Measurements from ENCODE around the gene PPIB. TPM values are rescaled to one million over a fixed set of nuclear protein-coding genes. Genes with fewer than 3 reads are reported as not detected.

Gene PPIB
- total RNA-seq: 100 to 1,000 TPM in 5 of 6 donors, 10 to 100 TPM in 1; 87.0 to 497 (median 286) TPM

- Histone ChIP-seq H3K27me3 (no peaks in the 10 kb centered on the region), H3K4me1 (peaks cover 29 to 50% (median 47%) of the 10 kb centered on the region in 4 donors), H3K9me3 (no peaks in the 10 kb centered on the region), H3K27ac (peak within 1 kb of the TSS; percentile 82 to 95 (median 86)), H3K36me3 (peaks cover 29 to 37% (median 33%) of the 10 kb centered on the region in 4 donors), H3K4me3 (peak within 1 kb of the TSS; percentile 63 to 89 (median 85))
- ATAC-seq (ENCODE audit: low FRiP score in 2 of 2): peak; percentile 98 to 99
- peak; percentile 98 to 100 for DNase-seq
- TF ChIP-seq CTCF (IDR thresholded peaks at IDR 0.05) (peak in 4 of 6 experiments; percentile 19 to 60 (median 41)), POLR2A (IDR thresholded peaks at IDR 0.05) (peak in 3 of 4 donors; percentile 35 to 84 (median 79)), EP300 (IDR thresholded peaks at IDR 0.05) (no peak), POLR2AphosphoS5 (IDR thresholded peaks at IDR 0.05) (peak; percentile 67 to 88)
- WGBS, 2 donors: 0% methylated on average over 8 to 51 of the region's 69 CpGs
These were observed at the start of gene PPIB for GRCh38 chr15:64162869-64163658. TSS of gene PPIB (minus strand) at chr15:64163022. CDS start at chr15:64162986, 36 bp downstream.

- H3K4me1 ChIP-seq: peaks cover 0 to 2% (median 0%) of the 10 kb centered on the region in 4 donors
- no peaks in the 10 kb centered on the region for H3K27me3 ChIP-seq
- no peak for TF ChIP-seq CTCF (IDR thresholded peaks at IDR 0.05)
- no peak for TF ChIP-seq POLR2AphosphoS5 (IDR thresholded peaks at IDR 0.05)
- TF ChIP-seq POLR2A (IDR thresholded peaks at IDR 0.05): no peak
- no peak for TF ChIP-seq EP300 (IDR thresholded peaks at IDR 0.05)
- H3K4me3 ChIP-seq: no peak overlapping the region
- no peak for DNase-seq
- no peaks in the 10 kb centered on the region for H3K9me3 ChIP-seq
- no peak for ATAC-seq (ENCODE audit: low FRiP score in 2 of 2)
- H3K27ac ChIP-seq: no peak overlapping the region
- H3K36me3 ChIP-seq: peaks cover 0 to 36% (median 4%) of the 10 kb centered on the region in 4 donors
- 85 to 86% methylated on average over 2 of the region's 2 CpGs for WGBS, 2 donors
These were observed 48.9 kb upstream of the PPIB start for GRCh38 chr15:64211696-64212095.

GRCh38 chr15:64210371-64210770, 47.5 kb upstream of the PPIB start:
- WGBS, 2 donors: 73 to 82% methylated on average over 2 of the region's 2 CpGs
- Histone ChIP-seq H3K36me3 (peaks cover 0 to 32% (median 4%) of the 10 kb centered on the region in 4 donors), H3K4me3 (no peak overlapping the region), H3K27me3 (no peaks in the 10 kb centered on the region), H3K9me3 (no peaks in the 10 kb centered on the region), H3K4me1 (no peaks in the 10 kb centered on the region), H3K27ac (no peak overlapping the region)
- DNase-seq (no peak), ATAC-seq (ENCODE audit: low FRiP score in 2 of 2) (no peak)
- no peak for TF ChIP-seq POLR2A (IDR thresholded peaks at IDR 0.05)
- no peak for TF ChIP-seq CTCF (IDR thresholded peaks at IDR 0.05)
- no peak for TF ChIP-seq EP300 (IDR thresholded peaks at IDR 0.05)
- no peak for TF ChIP-seq POLR2AphosphoS5 (IDR thresholded peaks at IDR 0.05)

GRCh38 chr15:64209680-64210334, 47.0 kb upstream of the PPIB start:
- DNase-seq: no peak
- ATAC-seq (ENCODE audit: low FRiP score in 2 of 2): no peak
- Histone ChIP-seq H3K27me3 (no peaks in the 10 kb centered on the region), H3K4me1 (no peaks in the 10 kb centered on the region), H3K4me3 (no peak overlapping the region), H3K36me3 (peaks cover 0 to 38% (median 4%) of the 10 kb centered on the region in 4 donors), H3K9me3 (no peaks in the 10 kb centered on the region), H3K27ac (no peak overlapping the region)
- 52 to 58% methylated on average over 3 of the region's 3 CpGs for WGBS, 2 donors
- no peak for TF ChIP-seq EP300 (IDR thresholded peaks at IDR 0.05)
- peak in 3 of 6 experiments; percentile 20 to 46 (median 36) for TF ChIP-seq CTCF (IDR thresholded peaks at IDR 0.05)
- no peak for TF ChIP-seq POLR2AphosphoS5 (IDR thresholded peaks at IDR 0.05)
- no peak for TF ChIP-seq POLR2A (IDR thresholded peaks at IDR 0.05)
